GM12878 (cell line): ENCODE data around the gene YWHAQ. TPM values are rescaled to one million over a fixed set of nuclear protein-coding genes. Genes with fewer than 3 reads are reported as not detected.

Experiments used
- ATAC-seq: fragments of 200-7000 bp; cut with Tn5 transposase; 3 replicates; pipeline ENCODE4 v1.9.1; 2020; ENCODE audit warnings: mild to moderate bottlenecking, moderate library complexity
- BruUV-seq: library from RNA; stranded (reverse); fragments of 400-500 nt; replicated peaks from 2 replicates; lab custom pipeline; 2021; lab: Mats Ljungman, UMichigan
- CTCF ChIA-PET: fragments of 300-600 bp; sonication (Branson Sonifier 250); formaldehyde crosslinking; extraction: SDS; loops from one replicate; lab custom pipeline; 2021; ENCODE audit warnings: inconsistent platforms; lab: Yijun Ruan, JAX
- POLR2A ChIA-PET: fragments of 350-600 bp; formaldehyde crosslinking; extraction: SDS; loops from one replicate; lab custom pipeline; 2021; ENCODE audit warnings: inconsistent platforms; lab: Charles Lee
- RAD21 ChIA-PET: fragments of 300-600 bp; sonication (Branson Sonifier 250); formaldehyde crosslinking; loops from one replicate; lab custom pipeline; 2023; ENCODE audit warnings: antibody characterized with exemption; ENCODE audit not compliant: unreplicated experiment; lab: Charles Lee
- SMC1A ChIA-PET: fragments of 300-600 bp; sonication (Branson Sonifier 250); formaldehyde crosslinking; loops from one replicate; lab custom pipeline; 2023; ENCODE audit not compliant: unreplicated experiment, uncharacterized antibody; lab: Charles Lee
- DNase-seq: peaks from one replicate; pipeline ENCODE4 v3.0.0-alpha.2; 2011; ENCODE audit warnings: low read depth, low spot score
- FAIRE-seq: peaks from 3 replicates; lab custom pipeline; 2011; peaks lifted over from hg19 to GRCh38; lab: Jason Lieb, UNC
- H2AFZ ChIP-seq: 2 replicates; pipeline ENCODE4 v1.6.0; 2011; ENCODE audit warnings: low read depth, low read length, control low read depth; ENCODE audit not compliant: control insufficient read depth
- H3K27ac ChIP-seq: 2 replicates; pipeline ENCODE4 v1.5.1; 2011; ENCODE audit warnings: control low read depth; ENCODE audit not compliant: control insufficient read depth, insufficient read depth
- H3K27me3 ChIP-seq, 2 experiments: replicated peaks in 1 of 2; 2 replicates each; pipeline versions ENCODE4 v1.6.0 to v1.6.1; 2011; ENCODE audit warnings: low read length in 1 of 2; ENCODE audit not compliant: control insufficient read depth in 2 of 2, insufficient read depth in 2 of 2
- H3K36me3 ChIP-seq, 2 experiments: 2 replicates each; pipeline ENCODE4 v1.5.1; 2011; ENCODE audit warnings: low read length in 1 of 2; ENCODE audit not compliant: control insufficient read depth in 2 of 2, insufficient read depth in 2 of 2
- H3K4me1 ChIP-seq: 2 replicates; pipeline ENCODE4 v1.6.1; 2011; ENCODE audit warnings: mild to moderate bottlenecking, low read length, moderate library complexity, mixed read lengths; ENCODE audit not compliant: control insufficient read depth, insufficient read depth
- H3K4me2 ChIP-seq: 2 replicates; pipeline ENCODE4 v1.6.0; 2011; ENCODE audit warnings: control low read depth; ENCODE audit not compliant: control insufficient read depth, insufficient read depth
- H3K4me3 ChIP-seq: fragments of 200-600 bp; sonication (generic); 2 replicates; pipeline ENCODE4 v1.5.1; 2016
- H3K79me2 ChIP-seq: 2 replicates; pipeline ENCODE4 v1.6.0; 2011; ENCODE audit warnings: low read length; ENCODE audit not compliant: control insufficient read depth, insufficient read depth
- H3K9ac ChIP-seq: 2 replicates; pipeline ENCODE4 v1.8.0; 2011; ENCODE audit warnings: low read length, control low read depth, mixed read lengths; ENCODE audit not compliant: control insufficient read depth, insufficient read depth
- H3K9me3 ChIP-seq: replicated peaks from 3 replicates; pipeline ENCODE4 v1.5.1; 2011; ENCODE audit warnings: mild to moderate bottlenecking, low read length; ENCODE audit not compliant: control insufficient read depth, insufficient read depth
- H4K20me1 ChIP-seq: 2 replicates; pipeline ENCODE4 v1.6.0; 2011; ENCODE audit not compliant: control insufficient read depth, insufficient read depth
- E4F1 ChIP-seq: fragments of 450-650 bp; IDR thresholded peaks from 2 replicates; pipeline ENCODE4 v1.6.1; 2018; ENCODE audit warnings: borderline replicate concordance, mild to moderate bottlenecking; ENCODE audit not compliant: partially characterized antibody
- HDAC2 ChIP-seq: fragments of 200-600 bp; sonication (generic); IDR thresholded peaks from 2 replicates; pipeline ENCODE4 v1.6.1; 2017
- PAX8 ChIP-seq: fragments of 450-650 bp; IDR thresholded peaks from 2 replicates; pipeline ENCODE4 v1.6.1; 2017; ENCODE audit warnings: mild to moderate bottlenecking, moderate library complexity
- WGBS: methylation state at CpG from one replicate; pipeline ENCODE4 v1.1.6; 2016; ENCODE audit warnings: low lambda C conversion rate; ENCODE audit not compliant: insufficient replicate concordance, insufficient coverage; ENCODE audit errors: missing lambda C conversion rate; 5-methylcytosine and 5-hydroxymethylcytosine counted together
- in situ Hi-C: fragments of 300-500 bp; cut with MboI; formaldehyde crosslinking; loops from 9 replicates; pipeline ENCODE4 v1.14.3; 2018; ENCODE audit warnings: mixed read lengths
- intact Hi-C: fragments of 100-400 bp; cut with micrococcal nuclease; formaldehyde crosslinking; loops from one replicate; pipeline ENCODE4 v1.14.2; 2022; ENCODE audit not compliant: unreplicated experiment
- polyA plus RNA-seq, 11 experiments: library from polyadenylated mRNA; depleted of rRNA in 4 of 11; unstranded in 6 of 11; stranded (reverse) in 5 of 11; fragments of >200 nt; fragmentation: Nextera tagmentation in 4 of 11; fragmentation: Illumina TruSeq in 1 of 11; extraction: Ambion mirVana in 4 of 11; extraction: Trizol in 1 of 11; gene quantifications; 1 replicate in 1 of 11; 2 replicates in 10 of 11; pipeline versions ENCODE4 v1.2.1 to v1.2.3, GENCODE V29; 2011 to 2016; ENCODE audit warnings: inconsistent platforms in 2 of 11, missing spikeins in 2 of 11, low read depth in 1 of 11
- total RNA-seq, 4 experiments: library from RNA; depleted of rRNA in 3 of 4; stranded (reverse); fragments of >200 nt in 3 of 4; fragmentation: Illumina TruSeq in 1 of 4; extraction: Trizol in 1 of 4; gene quantifications; 2 replicates each; pipeline versions ENCODE4 v1.2.1 to v1.2.3, GENCODE V29; 2013 to 2021

YWHAQ gene
- total and polyA plus RNA-seq, 10 of the 15 experiments (the other 5 are each of a cell fraction or from before 2014, with no cell fraction given) = 63.0 to 515 (median 219) TPM

DNA sequence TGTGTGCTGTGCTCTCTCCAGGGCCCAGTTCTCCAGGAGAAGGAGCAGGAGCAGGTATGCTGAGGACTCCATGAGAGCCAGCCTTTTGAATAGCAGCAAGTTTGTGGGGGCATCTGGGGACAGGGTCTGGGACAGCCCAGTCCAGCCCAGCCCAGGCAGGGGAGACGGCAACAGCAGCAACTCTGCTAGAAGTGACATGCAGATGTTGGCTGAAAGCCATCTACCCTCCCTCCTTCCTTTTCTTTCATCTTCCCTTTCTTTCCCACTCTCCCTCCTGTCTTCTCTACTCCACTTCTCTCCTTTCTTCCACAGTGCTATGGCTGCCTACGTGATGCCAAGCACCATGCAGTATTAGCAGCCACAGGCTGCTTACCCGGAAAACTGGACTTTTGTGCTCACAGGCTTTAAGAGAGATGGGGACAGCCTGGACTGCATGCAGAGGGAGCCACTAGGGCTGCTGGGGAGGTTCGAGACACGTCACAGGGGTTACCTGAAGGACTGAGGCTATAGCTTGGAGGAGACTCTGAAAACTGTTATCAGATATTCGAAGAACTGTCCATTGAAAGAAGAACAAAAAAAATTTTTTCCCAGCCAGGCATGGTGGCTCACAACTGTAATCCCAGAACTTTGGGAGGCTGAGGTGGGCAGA is 23.8 kb upstream of the YWHAQ start:
- ATAC-seq (no peak), FAIRE-seq (no peak), DNase-seq (no peak)
- Histone ChIP-seq H3K9ac (no peak overlapping the region), H3K4me1 (peaks cover 46% of the 10 kb centered on the region), H4K20me1 (no peaks in the 10 kb centered on the region), H3K79me2 (no peaks in the 10 kb centered on the region), H3K36me3 (no peaks in the 10 kb centered on the region), H3K27me3 (no peaks in the 10 kb centered on the region), H3K9me3 (no peaks in the 10 kb centered on the region; the same call in 2 of the 3 replicates), H3K4me3 (no peak overlapping the region), H3K27ac (no peak overlapping the region), H3K4me2 (peak overlapping the region; percentile 27; the same call in 1 of the 2 replicates), H2AFZ (no peak overlapping the region)
- SMC1A ChIA-PET = interaction anchor here (0.5 to 1.8 kb wide), 3 partner anchors 25 to 51 kb away, joined by 3 to 10 read pairs (median 6); partner anchors contain the start of gene YWHAQ
- WGBS = 85% methylated on average over 6 of the region's 6 CpGs
- CTCF ChIA-PET = interaction anchor here (0.6 to 1.4 kb wide), 4 partner anchors 10 to 116 kb away, joined by 3 to 4 read pairs (median 4); no protein-coding TSS in a partner anchor
- POLR2A ChIA-PET = interaction anchor here (0.5 kb wide), 1 partner anchor 15 kb away, joined by 8 read pairs; no protein-coding TSS in a partner anchor
- BruUV-seq = no TSS peak
- intact Hi-C loops (loop anchor here (5.0 kb wide), 1 partner anchor 97 kb away; the partner anchor contains the start of gene ADAM17), in situ Hi-C loops (no loop called here)
- RAD21 ChIA-PET = interaction anchor here (0.8 to 1.2 kb wide), 3 partner anchors 26 to 56 kb away, joined by 3 read pairs; no protein-coding TSS in a partner anchor
- TF ChIP-seq E4F1 (no peak), PAX8 (no peak), HDAC2 (no peak)
